Left lung (tissue), 10 donors: ENCODE data around the gene MYLK3. TPM values are rescaled to one million over a fixed set of nuclear protein-coding genes. Genes with fewer than 3 reads are reported as not detected.

Experiments
- ATAC-seq: fragments of 200-7000 bp; cut with Tn5 transposase; one replicate; pipeline ENCODE4 v1.9.1; 2020; ENCODE audit warnings: moderate library complexity
- DNase-seq, 4 donors: peaks; one replicate each; pipeline ENCODE4 v3.0.0-alpha.2; 2013 to 2020
- H3K27ac ChIP-seq, 2 donors: fragments of 200-600 bp; sonication (generic) in 1 of 2; one replicate each; pipeline versions ENCODE4 v1.5.0 to v1.8.0; 2020 to 2021
- H3K27me3 ChIP-seq, 2 donors: fragments of 200-600 bp; sonication (generic) in 1 of 2; one replicate each; pipeline versions ENCODE4 v1.5.0 to v1.8.0; 2020 to 2021
- H3K36me3 ChIP-seq, 2 donors: fragments of 200-600 bp; sonication (generic) in 1 of 2; one replicate each; pipeline versions ENCODE4 v1.5.0 to v1.8.0; 2020 to 2021
- H3K4me1 ChIP-seq, 2 donors: fragments of 200-600 bp; one replicate each; pipeline ENCODE4 v1.8.0; 2021
- H3K4me3 ChIP-seq, 2 donors: fragments of 200-600 bp; sonication (generic) in 1 of 2; one replicate each; pipeline versions ENCODE4 v1.5.0 to v1.8.0; 2020 to 2021; ENCODE audit warnings: mild to moderate bottlenecking in 1 of 2
- H3K9me3 ChIP-seq, 2 donors: fragments of 200-600 bp; sonication (generic) in 1 of 2; one replicate each; pipeline versions ENCODE4 v1.5.0 to v1.8.0; 2020 to 2021
- intact Hi-C, 2 donors: fragments of 100-400 bp; cut with DNase I; formaldehyde crosslinking; loops; one replicate each; pipeline versions ENCODE4 v1.11.2 to v1.14.2; 2022
- polyA plus RNA-seq, 6 donors: library from polyadenylated mRNA; unstranded; fragments of 120-200 nt; gene quantifications; one replicate each; pipeline ENCODE4 v1.2.1, GENCODE V29; 2013; ENCODE audit not compliant: insufficient read length in 6 of 6
- total RNA-seq, 2 donors: library from RNA; stranded (reverse); fragmentation: NEBNext Ultra II Directional; extraction: Animal tissue kit (Norgen Biotek cat#: 25700); gene quantifications; one replicate each; pipeline ENCODE4 v1.2.1, GENCODE V29; 2021
- TF ChIP-seq, protein P1 (sequence below), 2 donors: fragments of 200-600 bp; sonication (generic) in 1 of 2; IDR thresholded peaks; one replicate each; pipeline versions ENCODE4 v1.5.0 to v1.8.0; 2021; ENCODE audit warnings: antibody characterized with exemption in 2 of 2
- donor health status: DM: no; HTN: yes; CAD: no.
- donor health status: DM: no; HTN: no; CAD: no.

The MYLK3 gene
- total and polyA plus RNA-seq, 8 donors = 0.03 to 1.2 (median 0.58) TPM

DNA sequence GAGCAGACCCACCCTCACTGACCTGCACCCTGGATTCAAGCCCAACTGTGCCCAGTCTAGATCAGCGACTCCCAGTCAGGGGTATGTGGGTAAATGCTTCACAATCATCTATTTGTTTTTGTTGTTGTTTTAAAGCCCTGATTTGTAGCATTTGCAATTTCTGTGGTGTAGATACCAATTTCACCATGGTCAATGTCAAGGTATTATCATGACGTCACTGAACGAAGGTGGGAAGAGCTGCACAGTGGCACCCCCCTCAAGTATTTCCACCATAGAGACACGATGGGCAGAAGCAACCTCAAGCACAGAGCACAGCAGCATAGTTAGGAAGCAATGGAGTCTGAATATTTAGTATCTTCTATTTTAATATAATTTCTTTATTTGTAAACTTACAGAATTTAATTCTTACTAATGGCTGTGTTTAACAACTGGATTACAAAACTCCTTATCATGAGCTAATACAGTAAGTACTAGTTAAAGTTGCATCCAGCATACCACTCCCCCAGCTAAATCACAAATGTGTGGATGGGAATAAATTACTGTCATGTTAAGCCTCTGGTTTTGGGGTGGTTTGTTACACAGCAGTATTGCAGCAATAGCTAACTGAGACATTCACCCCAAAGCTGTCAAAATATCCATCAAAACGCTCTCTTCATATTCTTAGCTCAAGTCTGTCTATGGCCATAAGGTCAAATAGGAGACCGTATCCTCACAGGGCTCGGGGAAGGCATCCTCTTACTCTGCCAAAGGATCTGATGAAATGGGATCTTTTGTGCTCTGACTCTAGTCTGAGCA is 33.1 kb downstream of the MYLK3 start:
- DNase-seq = no peak
- no peak overlapping the region for H3K27ac ChIP-seq
- H3K4me3 ChIP-seq = no peak overlapping the region
- TF ChIP-seq, protein P1, sequence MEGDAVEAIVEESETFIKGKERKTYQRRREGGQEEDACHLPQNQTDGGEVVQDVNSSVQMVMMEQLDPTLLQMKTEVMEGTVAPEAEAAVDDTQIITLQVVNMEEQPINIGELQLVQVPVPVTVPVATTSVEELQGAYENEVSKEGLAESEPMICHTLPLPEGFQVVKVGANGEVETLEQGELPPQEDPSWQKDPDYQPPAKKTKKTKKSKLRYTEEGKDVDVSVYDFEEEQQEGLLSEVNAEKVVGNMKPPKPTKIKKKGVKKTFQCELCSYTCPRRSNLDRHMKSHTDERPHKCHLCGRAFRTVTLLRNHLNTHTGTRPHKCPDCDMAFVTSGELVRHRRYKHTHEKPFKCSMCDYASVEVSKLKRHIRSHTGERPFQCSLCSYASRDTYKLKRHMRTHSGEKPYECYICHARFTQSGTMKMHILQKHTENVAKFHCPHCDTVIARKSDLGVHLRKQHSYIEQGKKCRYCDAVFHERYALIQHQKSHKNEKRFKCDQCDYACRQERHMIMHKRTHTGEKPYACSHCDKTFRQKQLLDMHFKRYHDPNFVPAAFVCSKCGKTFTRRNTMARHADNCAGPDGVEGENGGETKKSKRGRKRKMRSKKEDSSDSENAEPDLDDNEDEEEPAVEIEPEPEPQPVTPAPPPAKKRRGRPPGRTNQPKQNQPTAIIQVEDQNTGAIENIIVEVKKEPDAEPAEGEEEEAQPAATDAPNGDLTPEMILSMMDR (IDR thresholded peaks at IDR 0.05) = no peak
- no peaks in the 10 kb centered on the region for H3K36me3 ChIP-seq
- H3K4me1 ChIP-seq = peaks cover 0 to 22% of the 10 kb centered on the region in 2 donors
- ATAC-seq = no peak
- intact Hi-C loops = no loop called here
- H3K9me3 ChIP-seq = peaks cover 0 to 2% of the 10 kb centered on the region in 2 donors
- no peaks in the 10 kb centered on the region for H3K27me3 ChIP-seq

DNA sequence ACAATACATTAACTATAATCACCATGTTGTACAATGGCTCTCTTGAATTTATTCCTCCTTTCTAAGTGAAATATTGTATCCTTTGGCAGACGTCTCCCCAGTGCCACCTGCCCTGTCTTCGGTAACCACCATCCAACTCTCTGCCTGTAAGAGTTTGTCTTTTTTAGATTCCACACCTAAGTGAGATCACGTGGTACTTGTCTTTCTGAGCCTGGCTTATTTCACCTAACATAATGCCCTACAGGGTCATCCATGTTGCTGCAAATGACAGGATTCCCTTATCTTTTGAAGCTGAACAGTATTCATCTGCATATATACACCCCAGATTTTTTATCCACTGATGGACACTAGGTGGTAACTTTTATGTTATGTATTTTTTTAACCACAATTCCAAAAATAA is 34.5 kb downstream of the MYLK3 start:
- DNase-seq = no peak
- H3K4me1 ChIP-seq = peaks cover 0 to 22% of the 10 kb centered on the region in 2 donors
- H3K27me3 ChIP-seq = no peaks in the 10 kb centered on the region
- ATAC-seq = no peak
- peaks cover 0 to 2% of the 10 kb centered on the region in 2 donors for H3K9me3 ChIP-seq
- TF ChIP-seq, protein P1 (IDR thresholded peaks at IDR 0.05) = no peak
- H3K4me3 ChIP-seq = no peak overlapping the region
- intact Hi-C loops = no loop called here
- no peaks in the 10 kb centered on the region for H3K36me3 ChIP-seq
- no peak overlapping the region for H3K27ac ChIP-seq

DNA sequence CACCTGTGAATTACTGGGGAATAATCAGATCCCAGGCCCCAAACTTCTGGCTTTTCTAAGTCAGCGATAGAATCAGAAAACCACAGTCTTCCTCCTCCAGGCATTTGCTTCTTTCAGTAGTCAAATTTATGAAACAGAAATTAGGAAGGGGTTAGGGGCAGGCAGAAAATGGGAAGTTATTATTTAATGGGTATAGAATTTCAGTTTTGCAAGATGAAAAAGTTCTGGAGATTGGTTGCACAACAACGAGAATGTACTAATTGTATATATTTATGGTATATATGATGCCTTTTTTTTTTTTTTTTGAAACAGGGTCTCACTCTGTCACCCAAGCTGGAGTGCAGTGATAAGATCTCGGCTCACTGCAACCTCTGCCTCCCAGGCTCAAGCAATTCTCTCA is 35.2 kb downstream of the MYLK3 start:
- Histone ChIP-seq H3K27ac (peak overlapping the region in 1 of 2 donors; percentile 11), H3K4me1 (peaks cover 0 to 22% of the 10 kb centered on the region in 2 donors), H3K36me3 (no peaks in the 10 kb centered on the region), H3K27me3 (no peaks in the 10 kb centered on the region), H3K9me3 (peaks cover 0 to 2% of the 10 kb centered on the region in 2 donors), H3K4me3 (no peak overlapping the region)
- intact Hi-C loops = no loop called here
- ATAC-seq (no peak), DNase-seq (no peak)
- TF ChIP-seq, protein P1 (IDR thresholded peaks at IDR 0.05) = no peak

DNA sequence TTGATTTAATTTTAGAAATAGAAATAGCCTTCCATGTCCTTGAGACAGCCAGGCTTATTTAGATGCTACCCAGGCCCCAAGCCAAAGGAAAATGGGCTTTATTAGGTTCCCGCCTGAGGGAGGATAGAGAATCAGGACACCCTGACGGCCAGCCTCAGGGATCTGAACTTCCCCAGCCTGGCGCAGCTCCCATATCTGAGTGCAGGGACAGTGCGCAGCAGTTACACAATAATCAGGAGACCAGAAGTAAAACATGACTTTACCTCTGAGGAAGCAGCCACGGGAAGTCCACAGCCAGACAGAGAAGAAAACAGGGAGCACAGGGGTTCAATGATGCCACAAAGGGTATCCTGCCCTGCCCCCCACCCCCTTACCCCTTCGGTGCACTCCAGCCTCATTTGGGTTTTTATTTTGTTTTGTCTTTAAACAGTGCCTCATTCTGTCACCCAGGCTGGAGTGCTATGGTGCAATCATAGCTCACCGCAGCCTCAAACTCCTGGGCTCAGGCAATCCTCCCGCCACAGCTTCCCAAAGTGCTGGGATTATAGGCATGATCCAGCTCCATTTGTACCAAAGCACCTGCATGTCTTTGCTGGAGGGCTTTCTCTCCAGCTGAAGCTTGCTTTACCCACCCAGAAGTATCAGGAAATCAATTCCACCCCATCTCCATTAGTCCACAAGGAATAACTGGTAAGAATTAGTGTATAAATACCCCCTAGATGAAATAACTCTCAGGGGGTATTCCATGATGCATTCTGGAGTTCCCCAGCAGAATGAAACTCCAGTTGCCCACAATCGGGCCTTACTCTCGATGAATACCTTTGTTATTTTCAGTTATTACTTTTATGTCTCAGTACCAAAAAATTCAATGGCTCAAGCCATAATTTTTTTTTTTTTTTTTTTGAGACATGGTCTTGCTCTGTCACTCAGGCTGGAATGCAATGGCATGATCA is 36.8 kb downstream of the MYLK3 start:
- Histone ChIP-seq H3K27me3 (no peaks in the 10 kb centered on the region), H3K4me1 (peaks cover 0 to 22% of the 10 kb centered on the region in 2 donors), H3K27ac (no peak overlapping the region), H3K9me3 (peaks cover 0 to 2% of the 10 kb centered on the region in 2 donors), H3K4me3 (no peak overlapping the region), H3K36me3 (no peaks in the 10 kb centered on the region)
- ATAC-seq (peak; percentile 67), DNase-seq (peak in 1 of 4 donors; percentile 56)
- intact Hi-C loops = no loop called here
- TF ChIP-seq, protein P1 (IDR thresholded peaks at IDR 0.05) = no peak
